NCI-H526 treated with DMSO at 0.1 percent for 48 hours (cell line): ENCODE data around the gene SOX15.

Experiments
- DNase-seq: peaks from one replicate; lab custom pipeline; 2025; lab: John Stamatoyannopoulos, UW

SOX15 gene

DNA sequence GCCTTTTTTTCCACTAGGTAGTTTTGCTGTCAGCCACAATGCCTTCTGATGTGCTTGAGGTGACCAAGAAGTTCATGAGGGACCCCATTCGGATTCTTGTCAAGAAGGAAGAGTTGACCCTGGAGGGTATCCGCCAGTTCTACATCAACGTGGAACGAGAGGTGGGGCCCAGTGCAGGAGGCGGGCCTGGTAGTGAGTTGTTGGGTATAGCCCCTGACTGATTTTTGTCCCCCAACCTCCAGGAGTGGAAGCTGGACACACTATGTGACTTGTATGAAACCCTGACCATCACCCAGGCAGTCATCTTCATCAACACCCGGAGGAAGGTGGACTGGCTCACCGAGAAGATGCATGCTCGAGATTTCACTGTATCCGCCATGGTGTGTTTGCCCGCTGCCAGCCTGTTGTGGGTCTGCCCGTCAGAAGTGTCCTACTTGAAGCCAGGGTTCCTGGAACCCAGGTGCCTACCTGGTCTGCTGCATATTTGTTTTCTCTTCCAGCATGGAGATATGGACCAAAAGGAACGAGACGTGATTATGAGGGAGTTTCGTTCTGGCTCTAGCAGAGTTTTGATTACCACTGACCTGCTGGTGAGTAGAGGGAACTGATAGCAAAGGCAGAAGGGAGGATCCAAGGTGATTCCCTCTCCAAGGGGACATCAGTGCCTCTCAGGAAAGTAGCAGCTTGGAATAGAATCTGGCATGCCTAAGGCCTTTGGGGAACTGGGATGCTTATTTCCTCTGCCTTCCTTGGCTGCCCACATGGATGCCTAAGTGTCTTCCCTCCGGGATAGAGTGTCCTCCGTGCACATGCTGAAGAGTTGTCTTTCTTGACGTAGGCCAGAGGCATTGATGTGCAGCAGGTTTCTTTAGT, 12.3 kb downstream of the SOX15 start:
- no peak for DNase-seq

DNA sequence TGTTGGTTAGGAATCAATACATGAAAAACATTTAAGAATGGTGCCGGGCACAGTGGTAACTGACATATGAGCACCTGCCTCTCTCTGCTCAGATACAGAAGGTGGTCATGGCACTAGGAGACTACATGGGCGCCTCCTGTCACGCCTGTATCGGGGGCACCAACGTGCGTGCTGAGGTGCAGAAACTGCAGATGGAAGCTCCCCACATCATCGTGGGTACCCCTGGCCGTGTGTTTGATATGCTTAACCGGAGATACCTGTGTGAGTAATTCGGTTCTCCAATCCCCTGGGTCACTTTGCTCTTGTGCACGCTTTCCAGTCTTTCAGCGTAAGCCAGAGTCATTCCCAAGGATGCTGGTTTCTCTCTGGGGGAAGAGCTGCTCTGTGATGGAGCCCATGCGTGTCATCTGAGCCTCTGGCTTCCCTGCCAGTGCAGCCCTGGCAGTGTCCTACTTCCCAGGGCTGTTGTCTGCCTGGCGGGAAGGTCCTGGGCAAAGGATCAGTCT, 13.4 kb downstream of the SOX15 start:
- DNase-seq: no peak

DNA sequence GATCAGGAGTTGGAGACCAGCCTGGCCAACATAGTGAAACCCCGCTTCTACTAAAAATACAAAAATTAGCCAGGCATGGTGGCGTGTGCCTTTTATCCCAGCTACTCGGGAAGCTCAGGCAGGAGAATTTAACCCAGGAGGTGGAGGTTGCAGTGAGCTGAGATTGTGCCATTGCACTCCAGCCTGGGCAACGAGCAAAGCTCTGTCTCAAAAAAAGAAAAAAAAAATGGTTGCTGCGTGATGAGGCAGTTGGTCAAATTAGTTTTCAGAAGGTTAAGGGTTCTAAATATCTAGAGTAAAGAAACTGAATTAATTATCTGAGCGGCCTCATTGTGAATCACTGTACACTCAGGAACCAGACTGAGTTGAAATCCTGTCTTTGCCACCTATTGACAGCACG, 13.9 kb downstream of the SOX15 start:
- no peak for DNase-seq

DNA sequence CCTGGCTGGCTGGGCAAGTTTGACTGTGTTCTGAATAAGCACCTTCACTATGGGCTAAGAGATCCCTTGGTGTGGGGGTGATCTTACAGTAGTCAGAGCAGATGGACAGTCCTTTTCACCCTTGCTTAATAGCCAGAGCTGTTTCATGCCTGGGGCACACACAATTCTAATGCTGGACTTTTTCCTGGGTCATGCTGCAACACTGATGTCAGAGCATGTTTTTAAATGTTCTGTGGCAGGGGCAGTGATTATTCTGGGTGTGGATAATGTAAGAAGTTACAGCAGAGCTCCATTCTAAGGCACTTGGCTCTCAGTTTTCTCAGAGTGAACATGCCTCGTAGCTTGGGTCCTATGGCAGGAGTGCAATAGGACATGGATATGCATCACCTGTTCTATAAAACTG, 14.4 kb downstream of the SOX15 start:
- DNase-seq: no peak

DNA sequence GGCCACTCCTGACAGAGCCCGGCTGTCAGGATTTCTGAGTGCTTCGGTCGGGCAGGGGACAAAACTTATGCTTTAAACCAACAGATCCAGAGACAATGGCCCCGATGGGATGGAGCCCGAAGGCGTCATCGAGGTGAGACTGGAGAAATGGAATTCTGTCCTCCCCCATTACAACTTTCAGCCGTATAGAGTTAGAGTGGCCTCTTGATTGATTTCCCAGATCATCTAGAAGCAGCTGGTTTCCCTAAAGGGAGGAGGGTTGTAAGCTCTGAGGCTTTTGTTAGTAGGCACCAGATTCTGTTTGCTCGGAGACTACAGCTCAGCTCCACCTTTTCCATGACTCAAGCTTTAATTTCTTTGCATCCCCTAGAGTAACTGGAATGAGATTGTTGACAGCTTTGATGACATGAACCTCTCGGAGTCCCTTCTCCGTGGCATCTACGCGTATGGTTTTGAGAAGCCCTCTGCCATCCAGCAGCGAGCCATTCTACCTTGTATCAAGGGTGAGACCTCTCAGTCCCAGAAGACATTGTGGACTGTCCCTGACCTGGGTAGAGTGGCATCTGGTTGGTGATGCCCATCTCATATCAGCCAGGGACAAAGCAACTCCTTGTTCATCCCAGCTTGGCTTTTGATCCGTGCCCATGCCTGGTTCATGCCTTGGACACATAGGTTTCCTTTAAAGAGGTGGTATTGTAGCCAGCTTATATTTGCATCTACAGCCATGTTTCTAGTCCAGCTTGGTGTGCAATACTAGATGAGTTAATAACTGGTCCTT, 15.5 kb downstream of the SOX15 start:
- no peak for DNase-seq

DNA sequence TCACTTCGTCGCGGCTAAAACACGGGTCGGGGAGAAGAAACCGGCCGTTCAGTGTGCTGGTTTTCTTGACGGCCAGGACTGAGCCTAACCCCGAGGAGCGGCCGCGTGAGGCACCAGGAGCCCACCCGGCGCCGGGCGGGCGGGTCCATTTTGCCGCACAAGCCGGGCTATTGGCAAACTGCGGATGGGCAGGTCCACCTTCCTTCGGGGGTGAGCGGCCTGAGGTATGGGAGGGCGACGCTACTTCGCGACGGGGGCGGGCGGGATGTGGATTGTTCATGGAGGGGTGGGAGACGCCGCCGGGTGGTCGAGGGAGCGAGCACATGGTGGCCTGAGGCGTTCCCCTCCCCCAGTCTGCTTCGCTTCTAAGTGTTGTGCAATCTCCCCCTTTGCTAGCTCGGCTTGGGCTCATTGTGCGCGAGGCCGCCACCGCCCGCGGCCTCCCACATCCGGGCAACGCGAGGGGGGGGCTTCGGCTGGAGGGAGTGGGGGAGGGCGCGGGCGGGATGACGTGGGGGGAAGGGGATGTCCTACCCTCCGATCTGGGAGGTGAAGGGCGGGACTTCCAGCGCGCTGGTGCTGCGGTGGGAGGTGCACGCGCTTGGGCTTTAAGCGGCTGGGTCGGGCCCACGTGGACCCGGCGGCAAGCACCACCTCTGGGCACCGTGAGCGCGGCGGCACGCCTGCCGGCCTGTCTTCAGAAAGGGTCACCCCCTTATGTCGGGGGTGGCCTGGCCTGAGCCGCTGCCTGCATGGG, 16.4 kb downstream of the SOX15 start:
- DNase-seq: no peak

DNA sequence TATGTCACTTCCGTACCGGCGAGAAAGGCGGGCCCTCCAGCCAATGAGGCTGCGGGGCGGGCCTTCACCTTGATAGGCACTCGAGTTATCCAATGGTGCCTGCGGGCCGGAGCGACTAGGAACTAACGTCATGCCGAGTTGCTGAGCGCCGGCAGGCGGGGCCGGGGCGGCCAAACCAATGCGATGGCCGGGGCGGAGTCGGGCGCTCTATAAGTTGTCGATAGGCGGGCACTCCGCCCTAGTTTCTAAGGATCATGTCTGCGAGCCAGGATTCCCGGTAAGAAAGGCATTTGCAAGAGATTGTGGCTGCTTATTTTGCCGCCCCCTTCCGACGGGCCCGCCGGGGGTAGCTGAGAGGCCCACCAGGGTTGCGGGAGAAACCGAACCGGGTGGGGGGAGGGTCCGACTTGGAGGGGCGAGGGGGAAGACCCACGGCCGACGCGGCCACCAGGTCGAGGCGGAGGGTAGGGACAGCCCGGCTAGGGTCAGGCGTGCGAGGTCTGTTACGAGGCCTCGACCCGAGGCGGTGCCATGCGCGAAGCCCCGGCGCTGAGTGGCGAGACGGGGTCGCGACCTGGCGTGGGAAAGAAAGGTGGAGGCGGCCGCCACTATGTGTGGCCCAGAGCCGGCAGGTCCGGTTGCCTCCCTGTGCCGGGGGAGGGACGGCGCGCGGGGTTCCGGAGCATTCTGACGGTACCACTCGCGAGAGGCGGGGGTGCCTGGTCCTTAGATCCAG, 17.1 kb downstream of the SOX15 start:
- DNase-seq: peak; percentile 89

DNA sequence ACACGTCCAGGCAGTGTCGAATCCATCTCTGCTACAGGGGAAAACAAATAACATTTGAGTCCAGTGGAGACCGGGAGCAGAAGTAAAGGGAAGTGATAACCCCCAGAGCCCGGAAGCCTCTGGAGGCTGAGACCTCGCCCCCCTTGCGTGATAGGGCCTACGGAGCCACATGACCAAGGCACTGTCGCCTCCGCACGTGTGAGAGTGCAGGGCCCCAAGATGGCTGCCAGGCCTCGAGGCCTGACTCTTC, 17.6 kb downstream of the SOX15 start:
- DNase-seq: no peak

DNA sequence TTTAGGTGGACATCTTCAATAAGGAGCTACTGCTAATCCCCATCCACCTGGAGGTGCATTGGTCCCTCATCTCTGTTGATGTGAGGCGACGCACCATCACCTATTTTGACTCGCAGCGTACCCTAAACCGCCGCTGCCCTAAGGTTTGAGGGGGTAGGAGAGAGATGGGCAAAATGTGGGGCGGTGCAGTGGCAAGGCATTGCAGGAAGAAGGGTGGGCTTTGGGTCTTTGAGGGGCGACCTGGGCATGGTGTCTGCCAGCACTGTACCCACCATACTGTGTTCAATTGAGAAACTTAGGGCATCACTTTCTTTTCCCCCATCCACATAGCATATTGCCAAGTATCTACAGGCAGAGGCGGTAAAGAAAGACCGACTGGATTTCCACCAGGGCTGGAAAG, 19.5 kb downstream of the SOX15 start:
- DNase-seq: no peak

DNA sequence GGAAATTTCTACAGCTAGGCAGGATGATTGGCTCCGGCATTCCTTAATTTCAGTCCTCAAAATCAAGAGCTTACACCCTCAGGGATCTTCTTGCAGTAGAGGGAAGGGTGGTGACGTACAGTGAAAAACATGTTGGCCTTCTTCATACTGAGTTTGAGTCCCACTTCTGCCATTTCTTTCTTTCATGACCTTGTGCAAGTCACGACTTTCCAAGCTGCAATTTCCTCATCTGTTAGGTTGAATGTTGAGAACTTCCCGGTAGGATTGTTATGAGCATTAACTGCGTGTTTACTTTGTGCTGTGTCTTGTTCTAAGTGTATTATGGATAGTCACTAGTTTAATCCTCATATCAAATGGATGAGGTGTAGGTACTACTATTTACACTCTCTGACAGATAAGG, 20.3 kb downstream of the SOX15 start:
- DNase-seq: no peak

DNA sequence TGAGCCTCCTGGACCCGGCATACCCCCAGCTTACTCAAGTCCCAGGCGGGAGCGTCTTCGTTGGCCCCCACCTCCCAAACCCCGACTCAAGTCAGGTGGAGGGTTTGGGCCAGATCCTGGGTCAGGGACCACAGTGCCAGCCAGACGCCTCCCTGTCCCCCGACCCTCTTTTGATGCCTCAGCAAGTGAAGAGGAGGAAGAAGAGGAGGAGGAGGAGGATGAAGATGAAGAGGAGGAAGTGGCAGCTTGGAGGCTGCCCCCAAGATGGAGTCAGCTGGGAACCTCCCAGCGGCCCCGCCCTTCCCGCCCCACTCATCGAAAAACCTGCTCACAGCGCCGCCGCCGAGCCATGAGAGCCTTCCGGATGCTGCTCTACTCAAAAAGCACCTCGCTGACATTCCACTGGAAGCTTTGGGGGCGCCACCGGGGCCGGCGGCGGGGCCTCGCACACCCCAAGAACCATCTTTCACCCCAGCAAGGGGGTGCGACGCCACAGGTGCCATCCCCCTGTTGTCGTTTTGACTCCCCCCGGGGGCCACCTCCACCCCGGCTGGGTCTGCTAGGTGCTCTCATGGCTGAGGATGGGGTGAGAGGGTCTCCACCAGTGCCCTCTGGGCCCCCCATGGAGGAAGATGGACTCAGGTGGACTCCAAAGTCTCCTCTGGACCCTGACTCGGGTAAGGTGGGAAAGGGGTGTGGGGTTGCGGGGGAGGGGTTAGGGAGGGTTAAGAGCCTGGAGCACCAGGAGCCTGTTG, 26.6 kb downstream of the SOX15 start:
- no peak for DNase-seq

DNA sequence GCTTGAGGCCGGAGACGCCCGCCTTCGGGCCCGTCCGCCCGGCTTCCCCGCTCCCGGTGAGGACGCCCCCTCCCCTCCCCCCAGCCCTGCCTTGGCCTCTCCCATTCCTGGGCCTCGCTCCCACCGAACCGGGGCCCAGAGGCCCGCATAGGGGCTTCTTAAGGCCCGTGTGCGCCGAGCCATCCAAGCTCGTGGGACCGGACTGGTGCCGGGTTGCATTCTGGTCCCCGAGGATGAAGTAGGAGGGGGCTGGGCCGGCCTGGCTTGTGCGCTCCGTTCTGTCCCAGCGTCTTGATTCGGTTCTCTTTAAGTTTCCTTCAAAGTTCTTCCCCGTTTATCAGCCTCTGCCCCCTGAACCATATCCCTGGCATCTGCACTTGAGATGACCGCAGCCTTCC, 27.7 kb downstream of the SOX15 start:
- DNase-seq: no peak

DNA sequence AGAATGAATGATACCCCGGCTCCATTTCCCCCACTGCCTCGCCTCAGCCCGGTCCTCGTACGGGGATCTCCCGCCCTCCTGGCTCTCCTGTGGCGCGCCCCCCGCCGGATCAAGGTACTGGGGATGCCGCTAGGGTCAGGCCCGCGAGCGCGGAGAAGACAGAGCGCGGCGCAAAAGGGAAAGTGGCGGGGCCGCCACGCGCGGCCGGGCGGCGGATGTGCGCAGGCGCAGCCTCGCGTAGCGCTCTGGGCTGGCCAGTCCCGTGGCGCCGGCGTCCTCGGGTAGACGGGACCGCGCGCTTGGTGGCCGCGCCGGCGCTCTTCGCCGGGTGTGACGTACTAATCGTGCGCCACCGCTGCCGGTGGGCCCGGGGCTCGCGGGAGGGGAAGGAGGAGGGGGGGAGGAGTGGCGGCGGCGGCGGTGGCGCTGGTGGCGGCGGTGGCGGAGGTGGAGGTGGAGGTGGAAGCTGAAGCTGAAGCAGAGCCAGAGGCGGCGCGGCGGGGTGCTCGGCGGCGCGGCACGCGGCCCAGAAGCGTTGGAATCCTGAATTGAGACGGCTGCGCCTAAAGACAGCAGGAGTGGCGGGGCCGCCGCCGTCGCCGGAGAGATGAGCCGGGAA, 28.2 kb downstream of the SOX15 start, which contains the start of gene SENP3:
SENP3 (plus strand) TSS at position 331 of the 619 bp plus-strand sequence. CDS start 1,158 bp downstream, outside the sequence.
- DNase-seq: no peak

DNA sequence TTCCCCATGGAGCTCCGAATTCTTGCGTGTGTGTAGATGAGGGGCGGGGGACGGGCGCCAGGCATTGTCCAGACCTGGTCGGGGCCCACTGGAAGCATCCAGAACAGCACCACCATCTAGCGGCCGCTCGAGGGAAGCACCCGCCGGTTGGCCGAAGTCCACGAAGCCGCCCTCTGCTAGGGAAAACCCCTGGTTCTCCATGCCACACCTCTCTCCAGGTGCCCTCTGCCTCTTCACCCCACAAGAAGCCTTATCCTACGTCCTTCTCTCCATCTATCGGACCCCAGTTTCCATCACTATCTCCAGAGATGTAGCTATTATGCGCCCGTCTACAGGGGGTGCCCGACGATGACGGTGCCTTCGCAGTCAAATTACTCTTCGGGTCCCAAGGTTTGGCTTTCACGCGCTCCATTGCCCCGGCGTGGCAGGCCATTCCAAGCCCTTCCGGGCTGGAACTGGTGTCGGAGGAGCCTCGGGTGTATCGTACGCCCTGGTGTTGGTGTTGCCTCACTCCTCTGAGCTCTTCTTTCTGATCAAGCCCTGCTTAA, 28.8 kb downstream of the SOX15 start:
- DNase-seq: peak; percentile 33

DNA sequence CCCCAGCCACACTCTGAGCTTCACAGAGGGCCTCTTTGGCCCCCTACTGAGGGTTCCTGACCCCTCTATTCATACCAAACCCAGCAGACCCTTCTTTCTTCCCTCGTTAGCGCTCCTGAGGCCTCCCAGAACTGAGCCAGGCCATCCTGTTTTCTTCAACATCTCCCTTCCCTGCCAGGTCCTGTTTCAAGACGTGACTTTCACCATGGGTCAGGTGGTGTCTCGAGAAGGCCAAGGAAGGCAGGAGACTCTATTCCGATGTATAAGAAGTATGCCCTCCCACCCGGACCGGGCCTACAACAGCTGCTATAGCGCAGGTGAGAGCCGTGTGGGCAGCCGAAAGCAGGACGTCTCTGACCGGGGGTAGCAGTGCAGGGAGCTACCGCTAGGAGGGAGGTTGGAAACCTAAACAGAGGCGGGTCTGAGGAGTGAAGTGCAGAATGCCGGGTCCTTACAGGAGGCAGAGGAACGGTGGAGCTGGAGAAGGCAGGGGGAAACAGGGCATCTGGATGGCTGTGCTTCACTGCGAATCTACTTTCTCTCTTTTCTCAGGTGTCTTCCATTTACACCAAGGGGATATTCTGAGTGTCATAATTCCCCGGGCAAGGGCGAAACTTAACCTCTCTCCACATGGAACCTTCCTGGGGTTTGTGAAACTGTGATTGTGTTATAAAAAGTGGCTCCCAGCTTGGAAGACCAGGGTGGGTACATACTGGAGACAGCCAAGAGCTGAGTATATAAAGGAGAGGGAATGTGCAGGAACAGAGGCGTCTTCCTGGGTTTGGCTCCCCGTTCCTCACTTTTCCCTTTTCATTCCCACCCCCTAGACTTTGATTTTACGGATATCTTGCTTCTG, 29.5 kb downstream of the SOX15 start:
- DNase-seq: no peak

DNA sequence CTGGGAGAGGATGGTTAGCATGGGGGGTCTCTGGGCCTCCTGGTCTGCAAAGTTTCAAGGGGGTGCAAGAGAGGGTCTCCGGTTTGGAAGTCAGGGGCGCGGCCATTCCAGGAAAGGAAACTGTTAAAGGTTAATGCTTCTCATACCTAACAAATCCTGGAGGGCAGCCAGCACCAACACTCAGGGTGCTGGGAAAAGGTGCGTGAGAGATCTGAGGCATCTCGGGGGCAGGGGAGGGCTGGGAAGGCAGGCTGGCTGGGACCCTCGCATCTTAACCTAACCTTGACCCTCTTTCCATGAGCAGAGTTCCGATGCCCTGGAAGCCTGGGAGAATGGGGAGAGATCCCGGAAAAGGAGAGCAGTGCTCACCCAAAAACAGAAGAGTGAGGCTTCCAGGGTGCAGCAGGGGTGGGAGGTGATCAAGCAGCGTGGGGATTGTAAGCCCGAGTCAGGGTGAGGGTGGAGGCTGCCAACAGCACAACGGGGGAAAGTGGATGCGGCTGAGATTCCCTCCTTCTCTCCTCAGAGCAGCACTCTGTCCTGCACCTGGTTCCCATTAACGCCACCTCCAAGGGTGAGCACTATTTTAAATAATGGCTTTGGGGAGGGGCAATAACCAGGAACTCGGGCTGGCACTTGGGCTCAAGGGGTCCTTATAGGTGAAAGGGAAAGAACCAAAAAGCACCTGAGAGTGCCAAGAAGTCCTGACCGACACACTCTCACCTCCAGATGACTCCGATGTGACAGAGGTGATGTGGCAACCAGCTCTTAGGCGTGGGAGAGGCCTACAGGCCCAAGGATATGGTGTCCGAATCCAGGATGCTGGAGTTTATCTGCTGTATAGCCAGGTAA, 30.3 kb downstream of the SOX15 start:
- DNase-seq: no peak

DNA sequence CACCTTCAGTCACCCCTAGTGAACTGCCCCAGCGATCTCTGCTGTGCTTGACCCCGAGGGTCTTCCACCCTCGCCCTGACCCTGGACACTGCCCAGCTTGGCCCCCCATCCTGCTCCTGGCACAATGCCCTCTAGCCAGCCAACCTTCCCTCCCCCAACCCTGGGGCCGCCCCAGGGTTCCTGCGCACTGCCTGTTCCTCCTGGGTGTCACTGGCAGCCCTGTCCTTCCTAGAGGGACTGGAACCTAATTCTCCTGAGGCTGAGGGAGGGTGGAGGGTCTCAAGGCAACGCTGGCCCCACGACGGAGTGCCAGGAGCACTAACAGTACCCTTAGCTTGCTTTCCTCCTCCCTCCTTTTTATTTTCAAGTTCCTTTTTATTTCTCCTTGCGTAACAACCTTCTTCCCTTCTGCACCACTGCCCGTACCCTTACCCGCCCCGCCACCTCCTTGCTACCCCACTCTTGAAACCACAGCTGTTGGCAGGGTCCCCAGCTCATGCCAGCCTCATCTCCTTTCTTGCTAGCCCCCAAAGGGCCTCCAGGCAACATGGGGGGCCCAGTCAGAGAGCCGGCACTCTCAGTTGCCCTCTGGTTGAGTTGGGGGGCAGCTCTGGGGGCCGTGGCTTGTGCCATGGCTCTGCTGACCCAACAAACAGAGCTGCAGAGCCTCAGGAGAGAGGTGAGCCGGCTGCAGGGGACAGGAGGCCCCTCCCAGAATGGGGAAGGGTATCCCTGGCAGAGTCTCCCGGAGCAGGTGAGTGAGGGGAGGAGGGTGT, 31.2 kb downstream of the SOX15 start, which contains the start of gene TNFSF13:
TNFSF13 (plus strand) TSS at position 207 of the 776 bp plus-strand sequence; CDS start at position 497, 290 bp downstream.
- no peak for DNase-seq
